GM13977 (cell line): ENCODE results near the gene TENM3.

ENCODE experiments used
- DNase-seq: peaks from one replicate; pipeline ENCODE4 v3.0.0; 2012; ENCODE audit warnings: low spot score
- in situ Hi-C: fragments of 300-500 bp; cut with MboI; formaldehyde crosslinking; loops from one replicate; pipeline ENCODE4 v1.12.0; 2022; ENCODE audit warnings: low sequenced_read_pairs, low pct_unique_long_range_greater_than_20kb, mixed read lengths, inconsistent platforms; ENCODE audit not compliant: unreplicated experiment
- TF ChIP-seq, protein P1 (sequence below): IDR thresholded peaks from 2 replicates; pipeline ENCODE4 v1.5.1; 2012; ENCODE audit warnings: mild to moderate bottlenecking, control low read depth; ENCODE audit not compliant: insufficient read depth; ENCODE audit errors: extremely low read depth, missing control alignments

The TENM3 gene

DNA sequence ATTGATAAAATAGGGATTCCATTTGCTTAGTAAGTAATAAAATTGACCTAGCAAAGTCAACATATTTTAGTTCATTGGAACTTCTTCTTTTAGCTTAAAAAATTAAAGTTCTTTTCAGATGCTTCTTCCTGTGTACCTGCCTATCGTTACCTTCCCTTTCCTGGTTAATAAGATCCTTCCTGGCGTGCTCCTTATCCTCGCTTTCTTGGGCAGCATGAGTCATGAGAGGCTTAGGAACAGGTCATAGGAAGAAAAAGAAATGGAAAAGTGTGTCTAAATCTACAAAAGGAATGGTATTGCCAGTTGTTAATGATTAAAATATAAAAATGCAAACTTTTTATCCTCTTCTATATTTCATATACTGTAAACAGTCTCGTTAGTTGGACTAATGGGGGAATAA is 503.7 kb downstream of the TENM3 start:
- no peak for DNase-seq
- TF ChIP-seq, protein P1, sequence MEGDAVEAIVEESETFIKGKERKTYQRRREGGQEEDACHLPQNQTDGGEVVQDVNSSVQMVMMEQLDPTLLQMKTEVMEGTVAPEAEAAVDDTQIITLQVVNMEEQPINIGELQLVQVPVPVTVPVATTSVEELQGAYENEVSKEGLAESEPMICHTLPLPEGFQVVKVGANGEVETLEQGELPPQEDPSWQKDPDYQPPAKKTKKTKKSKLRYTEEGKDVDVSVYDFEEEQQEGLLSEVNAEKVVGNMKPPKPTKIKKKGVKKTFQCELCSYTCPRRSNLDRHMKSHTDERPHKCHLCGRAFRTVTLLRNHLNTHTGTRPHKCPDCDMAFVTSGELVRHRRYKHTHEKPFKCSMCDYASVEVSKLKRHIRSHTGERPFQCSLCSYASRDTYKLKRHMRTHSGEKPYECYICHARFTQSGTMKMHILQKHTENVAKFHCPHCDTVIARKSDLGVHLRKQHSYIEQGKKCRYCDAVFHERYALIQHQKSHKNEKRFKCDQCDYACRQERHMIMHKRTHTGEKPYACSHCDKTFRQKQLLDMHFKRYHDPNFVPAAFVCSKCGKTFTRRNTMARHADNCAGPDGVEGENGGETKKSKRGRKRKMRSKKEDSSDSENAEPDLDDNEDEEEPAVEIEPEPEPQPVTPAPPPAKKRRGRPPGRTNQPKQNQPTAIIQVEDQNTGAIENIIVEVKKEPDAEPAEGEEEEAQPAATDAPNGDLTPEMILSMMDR = no peak
- in situ Hi-C loops = no loop called here

DNA sequence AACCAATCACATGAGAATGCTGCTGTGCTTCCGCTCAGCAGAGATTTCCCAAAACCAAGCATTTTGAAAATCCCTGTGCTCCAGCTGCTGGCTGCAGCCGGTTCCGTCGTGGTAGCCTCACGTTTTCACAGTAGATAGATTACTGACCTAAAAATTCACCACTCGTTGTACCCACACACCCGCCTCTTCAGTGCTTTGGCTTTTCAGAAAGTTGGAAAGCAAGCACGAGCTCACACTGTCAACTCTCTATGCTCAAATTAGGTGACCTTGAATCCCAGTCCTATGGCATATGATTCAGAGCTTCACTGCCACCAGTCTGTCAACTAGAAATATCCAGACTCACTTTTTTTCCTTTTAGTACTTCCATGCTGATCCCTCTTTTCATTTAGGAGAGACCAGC is 505.1 kb downstream of the TENM3 start:
- in situ Hi-C loops = no loop called here
- no peak for DNase-seq
- TF ChIP-seq, protein P1 = no peak

DNA sequence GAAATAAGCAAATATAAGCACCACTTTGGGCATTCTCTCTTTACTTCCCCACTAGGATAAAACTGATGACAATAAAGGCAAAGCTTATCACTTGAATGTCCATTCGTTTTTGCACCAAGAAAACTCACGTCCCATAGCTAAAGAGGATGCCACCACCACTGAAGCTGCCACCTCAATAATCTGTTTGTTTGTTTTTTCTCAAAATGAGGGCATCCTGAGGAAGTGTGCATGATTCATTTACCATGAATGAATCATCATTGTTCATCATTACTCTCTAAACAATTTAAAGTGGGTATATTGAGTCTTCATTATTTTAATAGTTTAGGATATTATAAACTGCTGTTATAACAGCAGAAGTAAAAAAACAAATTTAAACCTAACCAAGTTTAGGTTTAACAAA is 505.7 kb downstream of the TENM3 start:
- in situ Hi-C loops = no loop called here
- DNase-seq = no peak
- TF ChIP-seq, protein P1 = no peak

DNA sequence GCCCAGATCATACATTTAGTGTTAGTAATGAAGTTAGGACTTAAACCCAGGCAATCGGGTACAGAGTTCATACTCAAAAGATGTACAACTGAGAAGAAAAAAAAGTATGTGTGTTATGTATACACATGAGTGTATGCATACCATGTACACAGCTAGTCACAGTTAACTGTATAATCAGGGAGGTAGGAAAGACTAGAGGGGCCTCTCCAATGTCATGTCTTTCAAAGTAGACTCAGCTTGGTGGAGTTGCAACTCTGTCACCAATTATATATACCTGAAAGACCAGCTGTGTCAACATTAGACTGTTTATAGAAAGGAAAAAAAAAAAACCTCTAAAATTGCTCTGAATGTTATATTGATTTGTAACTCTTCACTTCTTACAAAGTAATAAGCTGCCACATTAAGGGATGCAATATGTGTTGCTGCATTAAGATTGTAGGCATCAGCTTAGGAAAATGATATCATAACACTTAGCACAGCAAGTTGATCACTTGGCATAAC is 506.5 kb downstream of the TENM3 start:
- TF ChIP-seq, protein P1 = no peak
- in situ Hi-C loops = no loop called here
- no peak for DNase-seq

DNA sequence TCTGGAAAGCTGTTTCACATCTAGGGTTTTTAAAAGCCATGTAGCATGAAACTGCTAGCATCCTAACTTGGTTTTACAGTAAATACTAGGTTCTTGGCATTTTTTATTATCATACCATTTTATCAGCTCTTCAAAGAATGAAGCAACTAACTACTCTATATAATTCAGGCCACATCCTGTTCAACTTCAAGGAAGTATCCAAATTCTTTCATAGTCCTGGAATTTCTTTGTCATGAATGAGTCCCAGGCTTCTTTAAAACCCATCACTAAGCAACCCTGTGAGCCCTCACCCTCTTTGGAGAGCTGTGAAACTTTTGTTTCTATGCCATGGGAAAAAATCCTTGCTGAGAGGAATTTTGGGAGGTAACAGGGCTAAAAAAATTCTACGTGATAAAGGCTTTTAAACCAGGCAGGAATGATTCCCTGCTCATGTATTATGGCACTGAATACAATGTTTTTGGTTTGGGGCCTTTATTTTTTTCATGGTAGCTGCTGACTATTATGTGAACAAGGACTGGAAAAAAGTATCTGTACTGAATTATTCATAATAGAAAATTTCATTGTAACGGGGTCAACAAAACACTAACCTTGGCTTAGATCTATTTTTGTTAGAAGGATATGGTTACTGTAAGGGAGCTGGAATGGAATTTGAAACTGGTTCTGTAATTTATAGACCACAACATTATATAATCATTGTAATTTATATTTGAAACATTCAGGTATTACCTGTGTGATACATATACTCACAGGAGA is 509.1 kb downstream of the TENM3 start:
- in situ Hi-C loops = no loop called here
- TF ChIP-seq, protein P1 = no peak
- no peak for DNase-seq

DNA sequence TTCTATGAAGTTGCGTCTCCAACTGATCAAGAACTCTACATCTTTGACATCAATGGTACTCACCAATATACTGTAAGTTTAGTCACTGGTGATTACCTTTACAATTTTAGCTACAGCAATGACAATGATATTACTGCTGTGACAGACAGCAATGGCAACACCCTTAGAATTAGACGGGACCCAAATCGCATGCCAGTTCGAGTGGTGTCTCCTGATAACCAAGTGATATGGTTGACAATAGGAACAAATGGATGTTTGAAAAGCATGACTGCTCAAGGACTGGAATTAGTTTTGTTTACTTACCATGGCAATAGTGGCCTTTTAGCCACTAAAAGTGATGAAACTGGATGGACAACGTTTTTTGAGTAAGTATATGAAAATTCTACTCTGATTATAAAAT is 511.7 kb downstream of the TENM3 start:
- TF ChIP-seq, protein P1 = no peak
- no peak for DNase-seq
- in situ Hi-C loops = no loop called here
